CD4-positive, alpha-beta T cell treated with Interleukin-21 for 1 hour (primary cell): ENCODE data around the gene NTN3.
"Not testable (repeated sequence)": the region's sequence is repeated elsewhere in the genome, so short reads cannot be mapped to it uniquely, and the experiment has no call there.

Experiments used
- DNase-seq: peaks from one replicate; pipeline ENCODE4 v3.0.0-alpha.2; 2020

The NTN3 gene

GRCh38 chr16:2441143-2441804 is 29.8 kb upstream of the NTN3 start:
- not testable (repeated sequence) for DNase-seq

- DNase-seq = no peak
Measured at GRCh38 chr16:2443555-2443954, 27.5 kb upstream of the NTN3 start.

DNA sequence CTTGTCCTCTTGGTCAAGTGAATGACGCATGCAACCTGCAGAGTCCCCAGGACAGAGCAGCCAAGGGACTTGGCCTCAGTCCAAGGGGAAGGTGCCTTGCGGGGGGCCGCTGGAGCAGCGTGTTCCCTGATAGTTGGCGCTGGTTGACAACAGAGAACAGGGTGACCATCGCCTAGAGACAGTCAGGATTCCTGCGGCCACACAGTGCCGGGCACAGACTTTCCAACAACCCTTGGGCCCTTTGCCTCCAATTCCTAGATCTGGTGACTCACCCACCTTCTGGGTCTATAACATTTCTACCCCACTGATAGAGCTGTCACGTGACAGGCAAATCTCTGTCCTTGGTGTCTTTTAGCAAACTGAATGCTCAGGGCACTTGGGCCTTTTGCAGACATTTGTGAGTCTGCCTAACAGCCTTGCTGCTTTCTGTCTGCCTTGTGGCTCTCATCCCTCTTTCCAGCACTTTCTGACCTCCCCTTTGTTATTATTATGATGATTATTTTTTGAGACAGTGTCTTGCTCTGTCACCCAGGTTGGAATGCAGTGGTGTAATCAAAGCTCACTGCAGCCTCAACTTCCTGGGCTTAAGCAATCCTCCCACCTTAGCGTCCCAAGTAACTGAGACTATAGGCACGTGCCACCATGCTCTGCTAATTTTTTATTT is 23.0 kb upstream of the NTN3 start:
- no peak for DNase-seq

GRCh38 chr16:2449118-2449517 is 22.0 kb upstream of the NTN3 start:
- DNase-seq = no peak

DNA sequence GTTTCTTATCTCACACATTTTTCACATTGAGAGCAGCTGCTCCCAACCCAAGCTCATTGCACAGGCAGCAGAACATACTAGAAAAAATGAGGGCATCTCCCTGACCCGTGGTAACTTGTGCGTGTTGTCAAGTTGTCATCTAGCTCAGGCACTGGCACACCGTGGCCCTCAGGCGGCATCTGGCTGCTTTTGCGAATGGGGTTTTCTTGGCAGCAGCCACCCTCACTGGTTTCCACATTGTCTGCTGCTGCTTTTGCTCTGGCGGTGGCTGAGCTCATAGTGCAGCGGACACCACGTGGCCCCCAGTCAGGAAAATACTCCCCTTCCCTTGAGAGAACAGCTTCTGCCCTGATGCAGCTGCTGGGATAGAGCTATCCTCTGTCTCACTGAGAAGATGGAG is 20.6 kb upstream of the NTN3 start:
- DNase-seq = no peak

DNA sequence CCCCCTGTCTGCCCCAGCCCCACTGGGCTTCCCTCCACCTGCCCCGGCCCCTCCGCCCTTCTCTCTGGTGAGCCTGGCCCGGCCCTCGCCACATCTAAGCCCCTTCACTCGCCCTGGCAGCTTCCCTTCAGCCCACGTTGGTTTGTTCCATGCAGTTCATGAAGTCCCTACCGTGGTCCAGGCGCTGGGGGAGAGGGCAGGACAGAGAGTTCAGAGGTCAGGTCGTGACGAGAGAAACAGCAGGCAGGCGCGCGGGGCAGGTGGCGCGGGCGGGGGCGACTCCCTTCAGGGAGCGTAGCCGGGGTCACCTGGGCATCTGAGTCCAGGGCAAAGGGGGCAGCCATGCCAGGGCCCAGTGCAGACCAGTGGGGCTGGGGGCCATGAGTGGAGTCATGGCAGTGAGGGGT is 20.1 kb upstream of the NTN3 start:
- no peak for DNase-seq

GRCh38 chr16:2451851-2452320 is 19.2 kb upstream of the NTN3 start:
- no peak for DNase-seq

GRCh38 chr16:2452650-2453049 is 18.4 kb upstream of the NTN3 start:
- DNase-seq = no peak

GRCh38 chr16:2455081-2455845 is 15.8 kb upstream of the NTN3 start:
- DNase-seq = no peak

- DNase-seq = no peak
Measured at GRCh38 chr16:2456551-2457153, 14.4 kb upstream of the NTN3 start.

DNA sequence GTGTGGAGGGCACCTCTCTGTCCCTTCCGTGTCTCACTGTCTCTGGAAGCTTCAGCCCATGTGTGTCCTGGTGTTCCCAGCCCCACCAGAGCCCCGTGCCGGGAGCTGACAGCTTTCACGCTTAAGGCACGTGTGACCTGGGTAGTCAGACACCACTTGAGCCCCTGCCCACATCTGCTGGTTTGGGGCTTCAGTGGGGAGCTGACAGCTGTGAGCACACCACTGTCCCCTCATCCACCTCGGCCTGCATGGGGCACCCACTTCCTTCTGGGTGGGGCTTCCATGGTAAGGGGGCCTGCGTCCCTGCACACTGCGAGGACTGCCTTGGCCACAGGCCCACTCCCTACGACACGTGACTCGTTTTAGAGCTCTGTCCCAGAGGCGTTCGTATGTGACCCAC is 13.8 kb upstream of the NTN3 start:
- DNase-seq = no peak

GRCh38 chr16:2457946-2458345 is 13.2 kb upstream of the NTN3 start:
- DNase-seq = no peak

DNA sequence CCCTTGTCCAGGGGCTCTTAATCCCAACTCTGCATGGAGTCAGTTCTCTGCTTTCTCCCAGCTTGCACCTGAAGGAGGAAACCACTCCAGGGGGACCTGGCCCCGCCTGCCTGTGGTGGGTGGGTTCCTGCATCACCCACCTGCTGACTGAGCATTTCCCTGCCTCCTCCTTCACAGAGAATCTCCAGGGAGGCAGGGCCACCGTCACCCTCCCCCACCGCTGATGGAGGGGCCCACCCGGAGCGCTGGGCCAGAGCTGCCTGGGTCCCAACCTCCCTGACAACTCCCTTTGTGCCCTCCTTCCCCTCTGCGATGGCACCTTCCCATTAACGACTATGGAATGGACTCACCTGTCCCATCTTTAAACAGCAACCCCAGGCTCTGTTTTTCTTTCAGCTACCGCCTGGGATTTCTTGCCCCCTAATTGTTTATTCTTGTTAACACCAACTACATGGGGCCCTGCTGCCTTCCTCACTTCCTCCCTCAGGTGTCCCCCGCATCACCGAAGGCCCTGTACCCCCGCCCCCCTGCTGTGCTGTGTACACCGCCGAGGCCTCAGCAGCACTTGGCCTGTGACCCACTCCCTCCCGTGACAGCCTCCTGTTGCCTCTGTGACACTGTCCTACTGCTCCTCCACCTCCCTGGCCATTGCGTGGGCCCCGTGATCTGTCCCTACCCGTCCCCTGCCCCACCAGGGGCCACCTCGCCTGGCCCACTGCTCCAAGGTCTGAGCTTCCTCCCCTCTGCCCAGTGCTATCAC is 12.0 kb upstream of the NTN3 start:
- no peak for DNase-seq

DNA sequence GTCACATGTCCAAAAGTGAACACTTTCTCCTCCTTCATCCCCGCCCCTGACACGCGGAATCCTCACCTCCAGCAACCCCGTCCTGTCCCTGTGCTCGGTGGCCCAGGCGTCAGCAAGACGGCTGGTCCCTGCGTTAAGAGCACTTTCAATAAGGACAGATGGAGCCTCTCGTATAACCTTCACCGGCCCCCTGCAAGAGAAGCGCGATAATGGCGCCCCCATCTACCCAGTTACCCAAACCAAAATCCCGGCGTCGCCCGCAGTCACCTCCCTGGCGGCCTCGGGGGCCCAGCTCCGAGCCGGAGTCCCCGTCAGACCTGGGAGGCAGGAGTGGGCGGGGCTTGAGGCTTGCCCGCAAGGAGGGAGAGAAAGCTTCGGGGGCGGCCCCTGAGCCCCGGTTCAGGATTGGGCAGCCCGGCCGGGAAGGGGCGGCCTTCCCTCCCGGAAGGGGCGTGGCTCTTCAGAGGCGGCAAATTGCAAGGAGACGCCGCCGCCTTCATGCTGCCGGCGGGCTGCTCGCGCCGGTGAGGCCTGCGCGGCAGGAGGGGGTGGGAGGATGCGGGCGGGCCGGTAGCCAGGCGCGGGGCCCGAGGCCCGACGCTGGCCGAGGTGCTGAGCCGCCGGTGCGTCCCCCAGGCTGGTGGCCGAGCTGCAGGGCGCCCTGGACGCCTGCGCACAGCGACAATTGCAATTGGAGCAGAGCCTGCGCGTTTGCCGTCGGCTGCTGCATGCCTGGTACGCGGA is 11.3 kb upstream of the NTN3 start, which contains the start of gene TEDC2:
Gene TEDC2, plus strand, starts transcription at position 463 of the 744 bp plus-strand sequence. Its CDS starts 36 bp downstream, at position 499.
- peak; percentile 97 for DNase-seq

GRCh38 chr16:2460391-2460713 is 10.7 kb upstream of the NTN3 start:
- no peak for DNase-seq

- DNase-seq = no peak
Measured at GRCh38 chr16:2460916-2461315, 10.2 kb upstream of the NTN3 start.

DNA sequence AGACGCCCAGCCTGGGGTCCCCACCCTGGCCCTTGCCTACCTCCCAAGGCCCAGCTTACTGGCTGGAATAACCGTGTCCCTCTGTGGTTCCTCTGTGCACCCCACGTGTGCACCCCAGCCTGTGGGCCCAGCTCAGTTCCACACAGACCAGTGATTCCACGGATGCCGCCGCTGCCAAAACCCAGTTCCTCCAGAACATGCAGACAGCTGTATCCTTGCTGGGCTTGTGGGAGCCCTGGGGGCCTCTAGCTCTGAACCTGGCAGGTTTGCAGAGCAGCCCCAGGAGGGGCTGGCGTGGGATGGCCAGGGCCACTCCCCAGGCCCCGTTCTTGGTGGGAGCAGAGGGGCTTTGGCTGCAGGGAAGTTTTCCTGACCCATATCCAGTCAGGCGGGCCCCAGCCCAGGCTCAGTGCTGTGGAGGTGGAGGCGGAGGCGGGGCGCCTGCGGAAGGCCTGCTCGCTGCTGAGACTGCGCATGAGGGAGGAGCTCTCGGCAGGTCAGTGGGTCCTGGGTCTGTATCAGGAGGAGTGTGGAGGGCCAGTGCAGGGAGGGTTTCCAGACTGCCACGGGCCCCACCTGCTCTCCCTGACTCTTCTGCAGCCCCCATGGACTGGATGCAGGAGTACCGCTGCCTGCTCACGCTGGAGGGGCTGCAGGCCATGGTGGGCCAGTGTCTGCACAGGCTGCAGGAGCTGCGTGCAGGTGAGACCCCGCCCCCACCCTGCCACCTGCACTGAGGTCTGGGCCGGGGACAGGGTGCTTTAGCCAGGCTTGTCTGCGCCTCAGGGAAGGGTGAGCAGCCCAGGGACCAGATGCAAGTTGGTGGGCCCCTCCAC is 8.8 kb upstream of the NTN3 start:
- no peak for DNase-seq

GRCh38 chr16:2464333-2464732 is 6.8 kb upstream of the NTN3 start:
- DNase-seq = no peak

GRCh38 chr16:2465653-2466415 is 5.3 kb upstream of the NTN3 start:
- DNase-seq = no peak
